Endothelial cell of umbilical vein (primary cell): ENCODE results near the gene KLF4.

ENCODE experiments used
- EZH2 ChIP-seq: IDR thresholded peaks from 2 replicates; pipeline ENCODE4 v1.6.1; 2012; ENCODE audit warnings: borderline replicate concordance, low read depth, mild to moderate bottlenecking, moderate library complexity, low read length, inconsistent platforms; ENCODE audit not compliant: severe bottlenecking
- FOS ChIP-seq: IDR thresholded peaks from 2 replicates; pipeline ENCODE4 v1.6.1; 2011; ENCODE audit warnings: mild to moderate bottlenecking, low read length, moderate library complexity, borderline replicate concordance; ENCODE audit not compliant: insufficient read depth
- POLR2A ChIP-seq: IDR thresholded peaks from 2 replicates; pipeline ENCODE4 v1.6.1; 2012; ENCODE audit warnings: low read depth, mild to moderate bottlenecking, control low read depth, low read length
- TF ChIP-seq, protein P1 (sequence below), 2 donors: IDR thresholded peaks; 1 replicate in 1 of 2; 2 replicates in 1 of 2; pipeline ENCODE4 v1.5.1; 2011; ENCODE audit warnings: low read length in 2 of 2, mild to moderate bottlenecking in 2 of 2, moderate library complexity in 2 of 2, control low read depth in 1 of 2, inconsistent platforms in 1 of 2, low read depth in 1 of 2; ENCODE audit not compliant: insufficient read depth in 1 of 2; ENCODE audit errors: extremely low read depth in 1 of 2

DNA sequence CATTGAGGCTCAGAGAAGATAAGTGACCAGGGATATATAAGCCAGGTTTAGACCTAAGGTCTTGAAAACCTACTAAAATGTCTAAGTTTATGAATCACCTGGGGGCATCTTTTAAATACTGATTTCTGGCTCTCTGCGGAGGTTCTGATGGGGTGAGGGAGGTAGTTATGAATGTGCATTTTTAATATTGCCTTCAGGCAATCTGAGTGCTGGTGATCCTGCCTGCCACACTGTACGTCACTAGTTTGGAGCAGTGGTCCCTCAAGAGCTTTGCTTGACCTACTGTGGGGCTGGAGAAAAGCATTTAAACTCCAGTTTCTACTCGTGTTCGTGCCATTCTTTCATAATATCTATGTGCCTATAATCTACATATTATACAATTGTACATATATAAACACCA, 36.1 kb downstream of the KLF4 start:
- TF ChIP-seq POLR2A (no peak), EZH2 (no peak), FOS (no peak)
- TF ChIP-seq, protein P1, sequence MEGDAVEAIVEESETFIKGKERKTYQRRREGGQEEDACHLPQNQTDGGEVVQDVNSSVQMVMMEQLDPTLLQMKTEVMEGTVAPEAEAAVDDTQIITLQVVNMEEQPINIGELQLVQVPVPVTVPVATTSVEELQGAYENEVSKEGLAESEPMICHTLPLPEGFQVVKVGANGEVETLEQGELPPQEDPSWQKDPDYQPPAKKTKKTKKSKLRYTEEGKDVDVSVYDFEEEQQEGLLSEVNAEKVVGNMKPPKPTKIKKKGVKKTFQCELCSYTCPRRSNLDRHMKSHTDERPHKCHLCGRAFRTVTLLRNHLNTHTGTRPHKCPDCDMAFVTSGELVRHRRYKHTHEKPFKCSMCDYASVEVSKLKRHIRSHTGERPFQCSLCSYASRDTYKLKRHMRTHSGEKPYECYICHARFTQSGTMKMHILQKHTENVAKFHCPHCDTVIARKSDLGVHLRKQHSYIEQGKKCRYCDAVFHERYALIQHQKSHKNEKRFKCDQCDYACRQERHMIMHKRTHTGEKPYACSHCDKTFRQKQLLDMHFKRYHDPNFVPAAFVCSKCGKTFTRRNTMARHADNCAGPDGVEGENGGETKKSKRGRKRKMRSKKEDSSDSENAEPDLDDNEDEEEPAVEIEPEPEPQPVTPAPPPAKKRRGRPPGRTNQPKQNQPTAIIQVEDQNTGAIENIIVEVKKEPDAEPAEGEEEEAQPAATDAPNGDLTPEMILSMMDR (IDR thresholded peaks at IDR 0.05; ENCODE audit: extremely low read depth in 1 of 2, insufficient read depth in 1 of 2, low read depth in 1 of 2, low read length in 2 of 2): no peak
